ENCODE data around the gene GNAZ.

GNAZ gene

GRCh38 chr22:23114721-23115020, 44.4 kb downstream of the GNAZ start:
- TF ChIP-seq, protein P1, sequence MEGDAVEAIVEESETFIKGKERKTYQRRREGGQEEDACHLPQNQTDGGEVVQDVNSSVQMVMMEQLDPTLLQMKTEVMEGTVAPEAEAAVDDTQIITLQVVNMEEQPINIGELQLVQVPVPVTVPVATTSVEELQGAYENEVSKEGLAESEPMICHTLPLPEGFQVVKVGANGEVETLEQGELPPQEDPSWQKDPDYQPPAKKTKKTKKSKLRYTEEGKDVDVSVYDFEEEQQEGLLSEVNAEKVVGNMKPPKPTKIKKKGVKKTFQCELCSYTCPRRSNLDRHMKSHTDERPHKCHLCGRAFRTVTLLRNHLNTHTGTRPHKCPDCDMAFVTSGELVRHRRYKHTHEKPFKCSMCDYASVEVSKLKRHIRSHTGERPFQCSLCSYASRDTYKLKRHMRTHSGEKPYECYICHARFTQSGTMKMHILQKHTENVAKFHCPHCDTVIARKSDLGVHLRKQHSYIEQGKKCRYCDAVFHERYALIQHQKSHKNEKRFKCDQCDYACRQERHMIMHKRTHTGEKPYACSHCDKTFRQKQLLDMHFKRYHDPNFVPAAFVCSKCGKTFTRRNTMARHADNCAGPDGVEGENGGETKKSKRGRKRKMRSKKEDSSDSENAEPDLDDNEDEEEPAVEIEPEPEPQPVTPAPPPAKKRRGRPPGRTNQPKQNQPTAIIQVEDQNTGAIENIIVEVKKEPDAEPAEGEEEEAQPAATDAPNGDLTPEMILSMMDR (IDR thresholded peaks at IDR 0.05) = no peak

DNA sequence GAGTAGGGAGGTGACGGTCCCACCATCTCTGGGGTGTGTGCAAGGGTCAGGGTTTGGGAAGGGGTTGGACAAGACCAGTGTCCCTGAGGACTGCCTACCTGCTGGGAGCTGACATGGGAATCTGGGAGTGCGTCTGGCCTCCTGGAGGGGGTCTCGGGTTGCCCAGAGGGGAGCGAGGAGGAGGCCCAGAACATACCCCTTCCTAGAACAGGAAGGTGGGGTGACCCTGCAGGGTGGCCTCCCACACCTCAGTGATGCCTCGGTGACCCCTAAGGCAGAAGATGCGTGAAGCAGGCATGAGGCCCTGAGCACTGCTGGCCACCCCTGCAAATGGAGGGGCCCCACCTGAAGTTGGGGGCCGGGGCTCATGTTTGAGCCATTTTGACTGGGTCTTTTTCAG, 45.0 kb downstream of the GNAZ start:
- TF ChIP-seq, protein P1 (IDR thresholded peaks at IDR 0.05) = no peak

GRCh38 chr22:23115825-23116494, 45.6 kb downstream of the GNAZ start:
- TF ChIP-seq, protein P1 (IDR thresholded peaks at IDR 0.05) = no peak

- TF ChIP-seq, protein P1 (IDR thresholded peaks at IDR 0.05) = no peak
These were observed 46.4 kb downstream of the GNAZ start for GRCh38 chr22:23116506-23117263.

DNA sequence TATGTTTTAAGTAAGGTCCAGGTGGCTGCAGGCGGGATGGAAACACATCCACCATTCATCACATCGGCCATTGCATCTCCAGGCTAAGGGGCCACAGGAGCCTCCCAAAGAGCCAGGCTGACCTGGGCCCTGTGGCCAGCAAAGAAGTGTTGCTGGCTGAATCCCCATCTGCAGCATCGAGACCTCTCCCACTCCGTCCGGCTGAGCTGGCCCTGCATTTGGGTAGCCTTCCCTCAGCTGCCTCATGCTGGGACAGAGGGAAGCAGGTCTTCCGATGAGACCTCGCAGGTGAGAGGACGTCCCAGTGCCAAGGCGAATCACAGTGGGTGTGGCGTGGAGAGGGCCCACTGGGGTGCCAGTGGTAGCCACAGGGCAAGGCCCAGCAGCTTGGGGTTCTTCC, 47.0 kb downstream of the GNAZ start:
- TF ChIP-seq, protein P1 (IDR thresholded peaks at IDR 0.05) = no peak

DNA sequence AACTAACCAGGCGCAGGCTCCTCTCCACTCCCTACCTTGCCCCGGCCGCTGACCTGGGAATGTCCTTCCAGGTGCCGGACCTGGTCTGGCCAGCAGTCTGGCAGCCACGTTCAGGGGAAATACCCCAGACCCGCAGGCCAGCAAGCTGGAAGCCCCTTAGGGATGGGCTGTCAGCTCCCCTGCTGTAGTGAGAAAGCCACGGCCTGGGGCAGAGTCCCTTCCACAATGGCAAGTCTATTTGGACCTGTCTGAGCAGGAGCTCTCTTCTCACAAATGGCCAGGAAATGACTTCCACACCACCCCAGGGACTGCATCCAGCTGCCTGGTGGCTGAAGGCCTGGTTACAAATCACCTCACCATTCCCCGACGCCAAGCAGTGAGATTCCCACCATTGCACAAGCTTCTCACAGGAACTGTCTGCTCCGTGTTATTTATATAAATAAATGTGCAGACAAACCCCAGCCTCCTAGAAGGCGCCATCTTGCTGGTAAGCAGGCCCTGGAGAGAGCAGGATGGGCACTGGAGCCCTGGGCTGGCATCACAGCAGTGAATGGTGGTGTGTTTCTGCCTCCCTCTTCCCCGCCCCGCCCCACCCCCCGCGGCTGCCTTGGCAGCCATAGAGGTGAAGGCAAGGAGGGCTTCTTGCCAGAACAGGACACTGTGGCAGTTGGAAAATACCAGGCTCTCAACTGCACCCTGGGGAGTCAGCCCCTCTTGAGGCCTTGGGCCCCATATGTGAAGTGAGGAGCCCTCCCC, 47.8 kb downstream of the GNAZ start:
- TF ChIP-seq, protein P1 (IDR thresholded peaks at IDR 0.05) = no peak

DNA sequence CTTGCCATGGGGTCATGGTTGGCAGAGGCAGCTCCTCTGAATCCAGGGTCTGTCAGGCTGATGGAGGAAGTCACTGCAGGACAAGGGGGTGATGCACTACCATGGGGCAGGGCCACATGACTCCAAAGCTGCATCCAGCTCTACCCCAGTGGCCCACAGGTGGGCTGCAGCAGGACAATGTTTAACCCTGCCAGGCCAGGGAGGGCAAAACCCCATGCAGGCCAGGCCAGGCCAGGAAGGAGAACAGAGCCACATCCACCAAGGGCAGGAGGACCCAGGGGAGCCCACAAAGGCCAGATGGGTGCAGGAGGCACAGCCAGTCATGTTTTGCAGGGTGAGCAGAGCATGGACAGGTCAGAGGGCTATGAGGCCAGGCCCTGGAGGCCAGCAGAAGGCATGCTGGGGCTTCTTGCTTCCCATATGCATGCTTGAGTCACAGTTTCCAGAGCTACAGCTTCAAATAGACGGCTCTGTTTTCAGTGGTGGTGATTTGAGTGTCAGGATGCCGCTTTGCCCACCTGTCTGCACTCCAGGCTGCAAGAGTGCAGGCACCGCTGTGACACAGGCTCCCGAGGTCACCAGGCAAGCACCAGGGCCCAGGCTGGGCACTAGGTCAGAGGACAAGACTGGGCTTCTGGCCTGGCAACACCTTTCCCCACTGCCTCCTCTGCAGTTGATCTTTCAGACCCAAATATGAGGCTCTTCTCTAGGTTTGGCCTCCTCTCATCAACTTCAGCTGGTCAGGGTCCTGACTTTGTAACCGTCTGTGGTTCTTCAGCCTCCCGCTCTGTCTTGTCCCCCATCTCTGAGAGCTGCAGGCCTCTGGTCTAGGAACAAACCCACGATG, 48.6 kb downstream of the GNAZ start:
- TF ChIP-seq, protein P1 (IDR thresholded peaks at IDR 0.05) = no peak
